Activated naive CD4-positive, alpha-beta T cell treated with anti-CD3 and anti-CD28 coated beads for 36 hours (primary cell): ENCODE data around the gene NANOG. TPM values are rescaled to one million over a fixed set of nuclear protein-coding genes. Genes with fewer than 3 reads are reported as not detected.
"Not testable (repeated sequence)": the region's sequence is repeated elsewhere in the genome, so short reads cannot be mapped to it uniquely, and the experiment has no call there.

Experiments
- CTCF ChIA-PET: fragments of 350-600 bp; sonication (Branson Sonifier 250); formaldehyde crosslinking; loops from one replicate; lab custom pipeline; 2021; ENCODE audit warnings: antibody characterized with exemption; lab: Charles Lee
- DNase-seq: peaks from one replicate; pipeline ENCODE4 v3.0.0-alpha.2; 2020
- H3K27ac Mint-ChIP-seq: one replicate; pipeline ENCODE4 v1.8.0; 2021; ENCODE audit warnings: mild to moderate bottlenecking, mixed read lengths
- H3K27me3 Mint-ChIP-seq: one replicate; pipeline ENCODE4 v1.8.0; 2021; ENCODE audit warnings: low read depth, mixed read lengths
- H3K36me3 Mint-ChIP-seq: one replicate; pipeline ENCODE4 v1.8.0; 2021; ENCODE audit warnings: low read depth, mixed read lengths
- H3K4me1 Mint-ChIP-seq: one replicate; pipeline ENCODE4 v1.8.0; 2021; ENCODE audit warnings: low read depth, mixed read lengths
- H3K4me3 Mint-ChIP-seq: one replicate; pipeline ENCODE4 v1.8.0; 2021; ENCODE audit warnings: mild to moderate bottlenecking, moderate library complexity, mixed read lengths
- H3K9me3 Mint-ChIP-seq: one replicate; pipeline ENCODE4 v1.8.0; 2021; ENCODE audit warnings: mixed read lengths
- intact Hi-C: fragments of 100-400 bp; cut with micrococcal nuclease; formaldehyde crosslinking; loops from one replicate; pipeline ENCODE4 v1.15.1; 2023
- total RNA-seq, 2 experiments: library from RNA; stranded (reverse); gene quantifications; one replicate each; pipeline ENCODE4 v1.2.3, GENCODE V29; 2021

The NANOG gene
- not detected for total RNA-seq

DNA sequence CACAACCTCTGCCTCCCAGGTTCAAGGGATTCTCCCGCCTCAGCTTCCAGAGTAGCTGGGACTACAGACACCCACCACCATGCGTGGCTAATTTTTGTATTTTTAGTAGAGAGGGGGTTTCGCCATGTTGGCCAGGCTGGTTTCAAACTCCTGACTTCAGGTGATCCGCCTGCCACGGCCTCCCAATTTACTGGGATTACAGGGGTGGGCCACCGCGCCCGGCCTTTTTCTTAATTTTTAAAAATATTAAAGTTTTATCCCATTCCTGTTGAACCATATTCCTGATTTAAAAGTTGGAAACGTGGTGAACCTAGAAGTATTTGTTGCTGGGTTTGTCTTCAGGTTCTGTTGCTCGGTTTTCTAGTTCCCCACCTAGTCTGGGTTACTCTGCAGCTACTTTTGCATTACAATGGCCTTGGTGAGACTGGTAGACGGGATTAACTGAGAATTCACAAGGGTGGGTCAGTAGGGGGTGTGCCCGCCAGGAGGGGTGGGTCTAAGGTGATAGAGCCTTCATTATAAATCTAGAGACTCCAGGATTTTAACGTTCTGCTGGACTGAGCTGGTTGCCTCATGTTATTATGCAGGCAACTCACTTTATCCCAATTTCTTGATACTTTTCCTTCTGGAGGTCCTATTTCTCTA lies at the start of gene NANOG:
Gene NANOG, plus strand, starts transcription at position 519 of the 645 bp plus-strand sequence. CDS start 213 bp downstream, outside the sequence.
- H3K27me3 Mint-ChIP-seq, CTCF ChIA-PET, intact Hi-C loops: not testable (repeated sequence)

DNA sequence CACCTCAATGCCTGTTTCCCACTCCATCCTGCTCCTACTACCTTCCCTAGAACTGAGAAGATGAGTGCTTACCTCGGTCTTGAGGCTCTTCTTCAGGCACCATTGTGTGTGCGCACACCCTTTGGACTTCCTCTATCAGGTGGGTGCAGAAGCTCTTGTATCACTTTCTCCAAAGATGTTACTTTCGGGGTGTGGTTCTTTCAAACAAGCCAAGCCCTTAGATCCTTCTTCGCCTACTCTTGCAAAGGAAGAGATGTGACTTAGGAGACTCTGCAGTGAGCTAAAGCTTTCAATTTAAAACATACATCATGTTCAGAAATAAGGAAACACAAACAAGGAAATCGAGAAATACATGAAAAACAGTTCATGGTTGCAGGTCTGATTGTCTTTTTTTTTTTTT lies 42.0 kb upstream of the NANOG start, which contains the start of gene CLEC4C:
Gene CLEC4C, minus strand, starts transcription at position 130 of the 400 bp plus-strand sequence. Its CDS starts 27 bp downstream, at position 103.
- DNase-seq, result no peak
- Mint-ChIP-seq H3K27me3 (no peaks in the 10 kb centered on the region), H3K4me1 (no peaks in the 10 kb centered on the region), H3K9me3 (no peaks in the 10 kb centered on the region), H3K4me3 (no peak within 1 kb of the TSS), H3K36me3 (no peaks in the 10 kb centered on the region), H3K27ac (no peak within 1 kb of the TSS)
- CTCF ChIA-PET, result interaction anchor here (0.7 kb wide), 1 partner anchor 106 kb away, joined by 3 read pairs; no protein-coding TSS in a partner anchor
- intact Hi-C loops, result no loop called here

More for the DNA sequence above, at the start of gene NANOG:
- not testable (repeated sequence) for DNase-seq, H3K4me1 Mint-ChIP-seq, H3K36me3 Mint-ChIP-seq, H3K4me3 Mint-ChIP-seq, H3K27ac Mint-ChIP-seq, H3K9me3 Mint-ChIP-seq

DNA sequence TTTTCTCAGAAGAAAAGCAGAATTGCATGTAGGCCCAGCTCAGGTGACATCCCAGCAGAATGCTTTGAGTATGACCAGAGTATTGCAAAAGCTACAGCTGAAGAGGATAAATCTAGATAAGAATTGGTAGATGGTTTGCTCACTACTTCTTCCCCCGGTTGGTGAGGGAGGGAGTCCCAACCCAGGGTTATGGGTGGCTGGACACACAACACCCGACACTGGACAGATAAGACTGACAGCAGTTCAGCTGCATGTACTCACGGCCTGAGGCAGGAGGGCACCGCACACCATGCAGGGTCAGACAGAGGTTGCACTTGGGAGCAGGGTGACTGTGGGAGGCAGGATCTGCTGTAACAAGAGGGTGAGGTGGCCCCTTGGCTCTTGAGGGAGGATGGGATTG lies 40.4 kb upstream of the NANOG start:
- no peak overlapping the region for H3K27ac Mint-ChIP-seq
- H3K4me1 Mint-ChIP-seq, result no peaks in the 10 kb centered on the region
- intact Hi-C loops, result no loop called here
- H3K36me3 Mint-ChIP-seq, result no peaks in the 10 kb centered on the region
- CTCF ChIA-PET, result interaction anchor here (1.0 kb wide), 1 partner anchor 58 kb away, joined by 3 read pairs; no protein-coding TSS in a partner anchor
- DNase-seq, result no peak
- H3K4me3 Mint-ChIP-seq, result no peak overlapping the region
- no peaks in the 10 kb centered on the region for H3K27me3 Mint-ChIP-seq
- no peaks in the 10 kb centered on the region for H3K9me3 Mint-ChIP-seq

DNA sequence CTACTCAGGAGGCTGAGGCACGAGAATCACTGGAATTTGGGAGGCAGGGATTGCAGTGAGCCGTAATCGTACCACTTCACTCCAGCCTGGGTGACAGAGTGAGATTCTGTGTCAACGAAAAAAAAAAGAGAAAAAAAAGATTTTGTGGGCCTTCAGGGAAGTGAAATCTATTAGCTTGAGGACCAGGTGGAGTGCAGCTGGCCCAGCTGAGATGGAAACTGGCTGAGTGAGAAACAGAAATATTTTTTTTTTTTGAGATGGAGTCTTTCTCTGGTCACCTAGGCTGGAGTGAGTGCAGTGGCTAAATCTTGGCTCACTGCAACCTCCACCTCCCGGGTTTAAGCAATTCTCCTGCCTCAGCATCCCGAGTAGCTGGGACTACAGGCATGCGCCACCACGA lies 39.8 kb upstream of the NANOG start:
- H3K36me3 Mint-ChIP-seq, result no peaks in the 10 kb centered on the region
- CTCF ChIA-PET, result interaction anchor here (1.0 kb wide), 1 partner anchor 58 kb away, joined by 3 read pairs; no protein-coding TSS in a partner anchor
- no peaks in the 10 kb centered on the region for H3K9me3 Mint-ChIP-seq
- intact Hi-C loops, result no loop called here
- no peak overlapping the region for H3K4me3 Mint-ChIP-seq
- no peaks in the 10 kb centered on the region for H3K4me1 Mint-ChIP-seq
- no peaks in the 10 kb centered on the region for H3K27me3 Mint-ChIP-seq
- H3K27ac Mint-ChIP-seq, result no peak overlapping the region
- DNase-seq, result no peak

DNA sequence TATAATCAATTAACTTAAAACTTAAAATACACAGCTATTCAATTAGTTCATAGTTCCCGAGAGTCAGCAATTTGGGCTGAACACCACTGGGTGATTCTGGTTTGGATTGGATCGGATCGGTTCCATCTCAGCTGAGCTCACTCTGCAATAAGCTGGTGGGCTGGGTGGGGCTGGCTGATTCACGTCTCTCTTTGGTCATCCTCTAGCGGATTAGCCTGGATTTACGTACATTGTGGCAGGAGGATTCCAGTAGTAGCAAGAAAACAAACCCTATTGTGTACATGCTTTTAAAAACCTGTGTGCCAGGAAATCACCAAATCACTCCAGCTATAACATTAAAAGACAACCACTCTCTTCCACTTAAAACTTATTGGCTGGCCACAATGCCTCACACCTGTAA lies 38.9 kb upstream of the NANOG start:
- DNase-seq, result no peak
- H3K4me1 Mint-ChIP-seq, result no peaks in the 10 kb centered on the region
- intact Hi-C loops, result no loop called here
- CTCF ChIA-PET, result no interaction called here
- H3K27me3 Mint-ChIP-seq, result no peaks in the 10 kb centered on the region
- H3K9me3 Mint-ChIP-seq, result no peaks in the 10 kb centered on the region
- no peaks in the 10 kb centered on the region for H3K36me3 Mint-ChIP-seq
- no peak overlapping the region for H3K27ac Mint-ChIP-seq
- H3K4me3 Mint-ChIP-seq, result no peak overlapping the region

DNA sequence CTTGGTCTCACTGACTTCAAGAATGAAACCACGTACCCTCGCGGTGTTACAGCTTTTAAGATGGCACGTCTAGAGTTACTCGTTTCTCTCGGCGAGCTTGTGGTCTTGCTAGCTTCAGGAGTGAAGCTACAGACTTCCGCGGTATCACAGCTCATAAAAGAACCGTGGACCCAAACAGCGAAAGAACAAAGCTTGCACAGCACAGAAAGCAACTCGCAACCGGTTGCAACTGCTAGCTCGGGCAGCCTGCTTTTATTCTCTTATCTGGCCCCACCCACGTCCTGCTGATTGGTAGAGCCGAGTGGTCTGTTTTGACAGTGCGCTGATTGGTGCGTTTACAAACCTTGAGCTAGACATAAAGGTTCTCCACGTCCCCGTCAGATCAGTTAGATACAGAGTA lies 37.8 kb upstream of the NANOG start:
- DNase-seq, result no peak
- Mint-ChIP-seq H3K36me3 (no peaks in the 10 kb centered on the region), H3K27ac (no peak overlapping the region), H3K27me3 (no peaks in the 10 kb centered on the region), H3K9me3 (no peaks in the 10 kb centered on the region), H3K4me3 (no peak overlapping the region), H3K4me1 (peaks cover 3% of the 10 kb centered on the region)
- CTCF ChIA-PET, result interaction anchor here (0.8 kb wide), 1 partner anchor 9 kb away, joined by 4 read pairs; no protein-coding TSS in a partner anchor
- intact Hi-C loops, result no loop called here

DNA sequence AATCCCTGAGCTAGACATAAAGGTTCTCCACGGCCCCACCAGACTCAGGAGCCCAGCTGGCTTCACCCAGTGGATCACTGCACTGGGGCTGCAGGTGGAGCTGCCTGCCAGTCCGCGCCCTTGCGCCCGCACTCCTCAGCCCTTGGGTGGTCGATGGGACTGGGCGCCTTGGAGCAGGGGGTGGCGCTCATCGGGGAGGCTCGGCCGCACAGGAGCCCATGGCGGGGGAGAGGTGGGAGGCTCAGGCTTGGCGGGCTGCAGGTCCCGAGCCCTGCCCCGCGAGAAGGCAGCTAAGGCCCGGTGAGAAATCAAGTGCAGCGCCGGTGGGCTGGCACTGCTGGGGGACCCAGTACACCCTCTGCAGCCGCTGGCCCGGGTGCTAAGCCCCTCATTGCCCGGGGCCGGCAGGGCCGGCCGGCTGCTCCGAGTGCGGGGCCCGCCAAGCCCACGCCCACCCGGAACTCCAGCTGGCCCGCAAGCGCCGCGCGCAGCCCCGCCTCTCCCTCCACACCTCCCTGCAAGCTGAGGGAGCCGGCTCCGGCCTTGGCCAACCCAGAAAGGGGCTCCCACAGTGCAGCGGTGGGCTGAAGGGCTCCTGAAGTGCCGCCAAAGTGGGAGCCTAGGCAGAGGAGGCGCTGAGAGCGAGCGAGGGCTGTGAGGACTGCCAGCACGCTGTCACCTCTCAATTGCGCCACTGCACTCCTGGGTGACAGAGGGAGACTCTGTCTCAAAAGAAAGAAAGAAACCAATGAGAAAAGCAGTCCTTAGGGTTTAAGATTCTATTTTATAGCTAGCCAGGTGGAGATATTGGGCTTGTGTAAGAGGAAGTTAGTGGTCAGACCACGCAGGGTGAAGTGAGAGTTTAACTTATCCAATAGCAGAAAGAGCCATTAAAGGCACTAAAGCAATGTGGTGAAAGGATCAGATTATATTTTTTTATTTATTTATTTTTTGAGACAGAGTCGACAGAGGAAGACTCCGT lies 37.0 kb upstream of the NANOG start:
- H3K36me3 Mint-ChIP-seq, intact Hi-C loops, H3K27ac Mint-ChIP-seq, H3K9me3 Mint-ChIP-seq, H3K4me3 Mint-ChIP-seq, DNase-seq, H3K4me1 Mint-ChIP-seq, H3K27me3 Mint-ChIP-seq: not testable (repeated sequence)
- CTCF ChIA-PET, result interaction anchor here (0.6 to 0.8 kb wide), 2 partner anchors 8 to 524 kb away, joined by 3 to 4 read pairs; no protein-coding TSS in a partner anchor

DNA sequence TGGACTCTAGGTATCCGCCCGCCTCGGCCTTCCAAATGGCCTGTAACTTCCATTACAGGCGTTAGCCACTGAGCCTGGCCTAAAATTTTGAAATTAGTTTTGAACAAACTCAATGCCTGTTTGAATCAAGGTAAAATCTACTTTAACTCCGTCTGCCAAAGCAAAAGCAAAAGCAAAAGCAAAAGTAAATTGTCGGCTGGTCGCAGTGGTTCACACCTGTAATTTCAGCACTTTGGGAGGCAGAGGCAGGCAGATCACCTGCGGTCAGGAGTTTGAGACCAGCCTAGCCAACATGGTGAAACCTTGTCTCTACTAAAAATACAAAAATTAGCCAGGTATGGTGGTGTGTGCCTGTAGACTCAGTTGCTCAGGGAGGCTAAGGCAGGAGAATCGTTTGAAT lies 33.5 kb upstream of the NANOG start:
- H3K4me3 Mint-ChIP-seq, result not testable (repeated sequence)

DNA sequence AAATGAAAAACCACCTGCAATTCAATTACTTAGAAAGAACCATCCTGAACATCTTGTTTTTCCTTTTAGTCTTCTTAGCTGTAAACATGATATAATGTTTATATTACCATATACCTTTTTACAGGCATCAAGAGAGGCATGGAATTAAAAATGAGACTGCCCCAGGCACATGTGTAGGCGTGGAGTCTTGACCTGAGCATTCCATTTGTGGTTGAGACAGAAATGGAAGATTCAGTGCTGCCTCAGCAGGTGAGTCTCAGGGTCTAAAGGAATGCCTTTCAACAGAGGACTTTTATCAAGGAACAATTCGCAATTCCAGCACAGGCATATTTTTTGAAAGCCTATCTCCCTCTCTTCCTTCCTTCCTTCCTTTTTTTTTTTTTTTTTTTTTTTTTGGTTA lies 32.2 kb upstream of the NANOG start:
- CTCF ChIA-PET, result no interaction called here
- Mint-ChIP-seq H3K4me3 (no peak overlapping the region), H3K36me3 (no peaks in the 10 kb centered on the region), H3K27ac (no peak overlapping the region), H3K4me1 (peaks cover 3% of the 10 kb centered on the region), H3K9me3 (no peaks in the 10 kb centered on the region), H3K27me3 (no peaks in the 10 kb centered on the region)
- intact Hi-C loops, result no loop called here
- no peak for DNase-seq

More for the DNA sequence above, 33.5 kb upstream of the NANOG start:
- intact Hi-C loops, H3K9me3 Mint-ChIP-seq, H3K4me1 Mint-ChIP-seq, H3K27me3 Mint-ChIP-seq, H3K36me3 Mint-ChIP-seq, H3K27ac Mint-ChIP-seq: not testable (repeated sequence)
- CTCF ChIA-PET, result interaction anchor here (0.7 kb wide), 1 partner anchor 524 kb away, joined by 3 read pairs; no protein-coding TSS in a partner anchor
- peak; percentile 20 for DNase-seq

DNA sequence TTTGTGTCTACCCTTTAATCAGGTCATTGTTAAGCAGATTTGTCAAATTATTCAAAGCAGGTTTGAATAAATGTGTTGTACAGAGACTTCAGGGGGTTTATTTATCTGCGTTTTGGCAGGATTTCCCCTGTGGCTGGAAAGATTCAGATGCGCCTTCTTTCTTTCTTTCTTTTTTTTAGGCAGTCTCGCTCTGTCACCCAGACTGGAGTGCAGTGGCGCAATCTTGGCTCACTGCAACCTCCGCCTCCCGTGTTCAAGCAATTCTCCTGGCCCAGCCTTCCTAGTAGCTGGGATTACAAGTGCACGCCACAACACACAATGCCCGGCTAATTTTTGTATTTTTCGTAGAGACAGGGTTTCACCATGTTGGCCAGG lies 30.4 kb upstream of the NANOG start:
- peaks cover 3% of the 10 kb centered on the region for H3K4me1 Mint-ChIP-seq
- no peaks in the 10 kb centered on the region for H3K9me3 Mint-ChIP-seq
- CTCF ChIA-PET, result no interaction called here
- no peak for DNase-seq
- H3K36me3 Mint-ChIP-seq, result no peaks in the 10 kb centered on the region
- no peak overlapping the region for H3K4me3 Mint-ChIP-seq
- intact Hi-C loops, result no loop called here
- H3K27ac Mint-ChIP-seq, result no peak overlapping the region
- no peaks in the 10 kb centered on the region for H3K27me3 Mint-ChIP-seq

DNA sequence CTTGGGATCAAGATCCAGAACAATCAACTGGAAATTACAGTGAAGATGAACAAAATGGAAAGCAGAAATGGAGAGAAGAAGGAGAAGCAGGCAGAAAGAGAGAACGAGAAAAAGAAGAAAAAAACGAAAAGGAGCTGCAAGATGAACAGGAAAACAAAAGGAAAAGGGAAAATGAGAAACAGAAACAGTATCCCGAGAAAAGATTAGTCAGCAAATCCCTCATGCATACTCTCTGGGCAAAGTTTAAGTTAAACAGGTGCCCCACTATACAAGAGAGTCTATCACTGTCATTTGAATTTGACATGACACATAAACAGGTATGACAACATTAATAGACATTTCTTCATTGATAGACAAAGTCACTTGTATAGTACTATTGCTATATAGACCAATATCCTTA lies 19.2 kb upstream of the NANOG start:
- intact Hi-C loops, result no loop called here
- H3K36me3 Mint-ChIP-seq, result no peaks in the 10 kb centered on the region
- no peaks in the 10 kb centered on the region for H3K9me3 Mint-ChIP-seq
- CTCF ChIA-PET, result no interaction called here
- H3K27ac Mint-ChIP-seq, result no peak overlapping the region
- H3K27me3 Mint-ChIP-seq, result no peaks in the 10 kb centered on the region
- H3K4me1 Mint-ChIP-seq, result no peaks in the 10 kb centered on the region
- H3K4me3 Mint-ChIP-seq, result no peak overlapping the region
- no peak for DNase-seq

DNA sequence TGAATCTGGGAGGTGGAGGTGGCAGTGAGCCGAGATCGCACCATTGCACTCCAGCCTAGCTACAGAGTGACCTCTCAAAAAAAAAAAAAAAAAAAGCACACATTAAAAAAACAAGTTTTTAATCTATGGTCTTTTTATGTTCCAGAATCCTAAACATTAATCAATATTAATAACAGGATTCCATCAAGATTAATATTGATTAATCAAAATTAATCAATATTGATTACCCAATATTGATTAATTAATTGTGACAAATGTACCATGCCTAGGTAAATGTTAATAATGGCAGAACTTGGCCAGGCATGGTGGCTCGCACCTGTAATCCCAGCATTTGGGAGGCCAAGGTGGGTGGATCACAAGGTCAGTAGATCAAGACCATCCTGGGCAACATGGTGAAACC lies 7.9 kb upstream of the NANOG start:
- Mint-ChIP-seq H3K36me3 (no peaks in the 10 kb centered on the region), H3K9me3 (no peaks in the 10 kb centered on the region), H3K27me3 (no peaks in the 10 kb centered on the region), H3K4me3 (no peak overlapping the region), H3K27ac (no peak overlapping the region), H3K4me1 (no peaks in the 10 kb centered on the region)
- no peak for DNase-seq
- intact Hi-C loops, result no loop called here
- CTCF ChIA-PET, result interaction anchor here (0.7 kb wide), 1 partner anchor 74 kb away, joined by 8 read pairs; no protein-coding TSS in a partner anchor
